GM20431 (cell line): ENCODE measurements around the gene NOXA1.
"Not testable (repeated sequence)": the region's sequence is repeated elsewhere in the genome, so short reads cannot be mapped to it uniquely, and the experiment has no call there.

Source experiments
- in situ Hi-C: fragments of 300-500 bp; cut with MseI, MboI; formaldehyde crosslinking; loops from one replicate; pipeline ENCODE4 v1.15.0; 2020; ENCODE audit warnings: low sequenced_read_pairs; ENCODE audit not compliant: unreplicated experiment

Gene NOXA1, protein sequence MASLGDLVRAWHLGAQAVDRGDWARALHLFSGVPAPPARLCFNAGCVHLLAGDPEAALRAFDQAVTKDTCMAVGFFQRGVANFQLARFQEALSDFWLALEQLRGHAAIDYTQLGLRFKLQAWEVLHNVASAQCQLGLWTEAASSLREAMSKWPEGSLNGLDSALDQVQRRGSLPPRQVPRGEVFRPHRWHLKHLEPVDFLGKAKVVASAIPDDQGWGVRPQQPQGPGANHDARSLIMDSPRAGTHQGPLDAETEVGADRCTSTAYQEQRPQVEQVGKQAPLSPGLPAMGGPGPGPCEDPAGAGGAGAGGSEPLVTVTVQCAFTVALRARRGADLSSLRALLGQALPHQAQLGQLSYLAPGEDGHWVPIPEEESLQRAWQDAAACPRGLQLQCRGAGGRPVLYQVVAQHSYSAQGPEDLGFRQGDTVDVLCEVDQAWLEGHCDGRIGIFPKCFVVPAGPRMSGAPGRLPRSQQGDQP

DNA sequence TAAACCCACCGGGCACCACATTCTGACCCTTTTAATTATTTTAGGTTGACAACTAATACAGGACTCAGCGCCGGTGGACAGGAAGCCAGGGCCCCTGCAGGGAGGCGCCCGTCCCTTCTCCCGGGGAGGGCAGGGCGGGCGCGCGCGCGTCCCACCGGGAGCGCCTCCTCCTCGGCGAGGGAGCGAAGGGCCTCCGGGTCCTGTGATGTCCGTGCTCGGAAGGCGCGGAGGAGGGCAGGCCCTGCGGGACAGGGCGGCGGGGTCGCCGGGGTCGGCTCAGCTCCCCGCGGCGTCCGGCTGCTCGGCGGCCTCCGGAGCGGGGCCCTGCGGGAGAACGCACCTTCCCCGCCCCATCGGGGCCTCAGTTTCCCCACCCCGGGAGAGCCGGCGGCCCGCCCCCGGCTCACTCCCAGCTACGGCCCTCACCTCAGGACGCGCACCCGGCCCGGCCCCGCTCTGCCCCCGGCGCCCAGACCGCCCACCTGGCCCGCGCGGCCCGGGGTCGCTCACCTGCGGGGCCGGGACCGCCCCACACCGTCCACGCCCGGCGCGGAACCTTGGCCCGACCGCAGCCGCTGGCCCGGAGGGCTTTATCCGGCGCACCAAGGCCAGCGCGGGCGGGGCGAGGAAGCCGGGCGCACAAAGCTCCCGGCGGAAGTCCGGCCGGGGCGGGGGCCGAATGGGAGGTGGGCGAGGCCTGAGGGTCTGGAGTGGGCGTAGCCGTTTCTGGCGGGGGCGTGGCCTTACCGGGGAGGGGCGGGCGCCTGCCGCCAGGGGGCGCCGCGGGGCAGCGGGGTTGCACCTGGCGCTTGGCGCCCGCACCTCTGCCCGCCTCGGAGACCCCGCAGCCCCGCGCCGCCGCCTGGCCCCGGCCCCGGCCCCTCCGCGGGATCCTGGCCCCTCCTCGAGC, at the start of gene NOXA1, which contains the start of gene EXD3:
TSS of gene NOXA1 (plus strand) at position 790 of the 910 bp plus-strand sequence. CDS start 137 bp downstream, outside the sequence.
TSS of gene EXD3 (minus strand) at position 559 of the 910 bp plus-strand sequence. CDS start 27,805 bp downstream, outside the sequence.
- in situ Hi-C loops = no loop called here

DNA sequence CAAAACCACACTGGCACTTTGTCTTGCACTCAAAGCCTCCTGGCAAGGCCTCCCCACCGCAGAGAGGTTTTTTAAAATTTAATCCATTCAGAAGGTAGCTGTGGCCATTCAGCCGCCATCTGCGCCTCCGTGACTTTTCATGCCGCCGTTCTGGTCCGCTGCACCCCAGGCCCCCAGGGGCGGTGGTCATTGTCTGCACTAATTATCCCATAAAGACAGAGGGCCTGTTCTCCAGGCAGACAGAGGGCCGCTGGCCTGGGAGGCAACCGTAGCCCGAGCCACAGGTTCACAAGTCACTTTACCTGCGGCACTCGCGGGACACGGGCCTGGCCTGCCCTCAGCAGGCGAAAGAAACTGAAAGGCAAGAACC, 49.6 kb upstream of the NOXA1 start:
- in situ Hi-C loops = no loop called here

DNA sequence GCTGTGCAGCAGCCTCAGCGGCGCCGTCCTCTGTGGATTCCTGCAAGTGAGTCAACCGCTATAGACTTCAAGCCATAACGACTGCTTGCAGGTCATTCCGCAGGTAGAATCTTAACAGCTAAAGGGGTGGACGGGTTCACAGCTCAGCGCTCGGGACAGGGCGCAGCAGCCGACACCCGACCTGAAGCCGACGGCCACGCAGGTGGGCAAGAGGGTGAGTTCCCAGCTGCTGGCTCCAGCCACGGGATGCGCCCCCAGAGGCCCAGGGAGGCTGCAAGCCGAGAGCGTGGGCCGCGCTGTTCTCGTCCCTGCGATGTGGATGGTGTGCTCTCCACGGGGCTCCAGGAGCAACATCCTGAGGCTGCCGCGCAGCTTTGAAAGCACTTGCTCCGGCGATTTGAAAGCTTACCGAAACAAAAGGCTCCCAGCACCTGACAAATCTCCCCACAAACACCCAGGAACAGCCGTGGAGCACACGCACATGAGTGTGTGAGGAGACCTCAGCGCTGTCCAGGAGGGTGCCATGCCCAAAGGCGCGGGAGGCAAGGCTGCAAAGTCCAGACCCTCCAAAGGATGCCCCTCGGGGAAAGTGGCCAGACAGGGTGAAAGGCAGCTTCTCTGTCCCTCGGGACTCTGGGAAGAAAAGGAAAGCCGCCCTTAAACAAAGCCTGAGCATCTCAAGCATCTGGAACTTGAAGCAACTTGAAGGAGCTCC, 48.9 kb upstream of the NOXA1 start:
- in situ Hi-C loops = no loop called here

DNA sequence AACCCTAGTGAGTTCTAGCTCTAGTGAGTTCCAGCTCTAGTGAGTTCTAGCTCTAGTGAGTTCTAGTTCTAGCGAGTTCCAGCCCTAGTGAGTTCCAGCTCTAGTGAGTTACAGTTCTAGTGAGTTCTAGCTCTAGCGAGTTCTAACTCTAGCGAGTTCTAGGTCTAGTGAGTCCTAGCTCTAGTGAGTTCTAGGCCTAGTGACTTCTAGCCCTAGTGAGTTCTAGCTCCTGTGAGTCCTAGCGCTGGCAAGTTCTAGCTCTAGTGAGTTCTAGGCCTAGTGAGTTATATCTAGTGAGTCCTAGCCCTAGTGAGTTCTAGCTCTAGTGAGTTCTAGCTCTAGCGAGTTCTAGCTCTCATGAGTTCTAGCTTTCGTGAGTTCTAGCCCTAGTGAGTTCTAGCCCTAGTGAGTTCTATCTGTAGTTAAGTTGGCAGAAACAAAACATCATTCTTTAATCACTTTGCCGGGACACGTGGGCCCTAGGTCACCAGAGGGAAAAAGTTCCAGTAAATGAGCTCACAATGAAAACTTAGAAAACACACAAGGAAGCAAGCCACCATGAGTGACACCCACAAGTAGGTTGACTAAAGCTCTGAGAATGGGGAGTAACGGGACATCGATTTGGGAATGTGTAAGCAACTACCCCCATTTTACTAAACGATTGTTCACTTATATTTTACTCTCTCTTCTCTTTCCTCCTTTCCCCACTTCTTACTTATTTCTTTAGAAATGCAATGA, 47.7 kb upstream of the NOXA1 start:
- in situ Hi-C loops = no loop called here

DNA sequence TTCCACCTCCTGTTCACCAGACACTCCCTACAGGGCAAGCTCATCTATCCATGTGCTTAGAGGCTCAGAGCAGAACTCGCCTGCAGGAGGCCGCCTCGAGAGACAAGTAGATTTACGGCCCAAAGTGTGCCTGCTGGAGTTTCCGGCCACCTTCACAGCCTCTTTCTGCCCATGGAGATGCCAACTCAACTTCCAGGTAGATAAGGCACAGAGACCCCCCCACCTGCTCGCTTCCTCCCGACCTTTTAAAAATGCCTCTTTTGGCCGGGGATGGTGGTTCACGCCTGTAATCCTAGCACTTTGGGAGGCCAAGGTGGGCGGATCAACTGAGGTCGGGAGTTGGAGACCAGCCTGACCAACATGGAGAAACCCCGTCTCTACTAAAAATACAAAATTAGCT, 46.8 kb upstream of the NOXA1 start:
- in situ Hi-C loops = no loop called here

DNA sequence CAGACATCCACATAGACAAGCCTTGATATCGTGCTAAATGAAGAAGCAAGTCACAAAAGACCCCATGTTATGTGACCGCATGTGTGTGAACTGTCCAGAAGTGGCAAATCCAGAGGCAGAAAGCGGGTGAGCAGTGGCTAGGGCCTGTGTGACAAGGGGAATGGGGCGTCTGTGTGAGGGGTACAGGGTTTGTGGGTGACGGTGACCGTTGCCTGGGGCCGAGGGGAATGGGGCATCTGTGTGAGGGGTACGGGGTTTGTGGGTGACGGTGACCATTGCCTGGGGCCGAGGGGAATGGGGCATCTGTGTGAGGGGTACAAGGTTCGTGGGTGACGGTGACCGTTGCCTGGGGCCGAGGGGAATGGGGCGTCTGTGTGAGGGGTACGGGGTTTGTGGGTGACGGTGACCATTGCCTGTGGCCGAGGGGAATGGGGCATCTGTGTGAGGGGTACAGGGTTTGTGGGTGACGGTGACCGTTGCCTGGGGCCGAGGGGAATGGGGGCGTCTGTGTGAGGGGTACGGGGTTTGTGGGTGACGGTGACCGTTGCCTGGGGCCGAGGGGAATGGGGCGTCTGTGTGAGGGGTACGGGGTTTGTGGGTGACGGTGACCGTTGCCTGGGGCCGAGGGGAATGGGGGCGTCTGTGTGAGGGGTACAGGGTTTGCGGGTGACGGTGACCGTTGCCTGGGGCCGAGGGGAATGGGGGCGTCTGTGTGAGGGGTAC, 44.3 kb upstream of the NOXA1 start:
- in situ Hi-C loops = not testable (repeated sequence)

DNA sequence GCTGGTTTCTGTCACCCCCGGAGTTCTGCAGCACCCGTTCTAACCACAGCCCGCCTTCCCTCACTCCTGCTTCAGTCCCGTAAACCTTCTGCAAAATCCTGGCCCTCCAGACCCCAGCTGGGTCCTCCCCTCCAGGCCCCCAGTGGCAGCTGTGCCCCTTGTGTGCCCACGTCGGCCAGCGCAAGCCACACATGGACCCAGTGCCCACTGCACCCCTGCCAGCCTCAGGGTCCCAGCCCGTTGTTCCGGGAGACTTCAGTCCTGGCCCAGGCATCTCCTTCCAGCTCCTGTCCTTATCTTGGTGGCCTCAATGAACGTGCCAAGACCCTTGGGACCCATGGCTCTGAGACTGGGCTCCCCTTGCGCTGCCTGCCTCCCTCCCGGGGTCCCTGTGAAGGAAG, 43.4 kb upstream of the NOXA1 start:
- in situ Hi-C loops = no loop called here

DNA sequence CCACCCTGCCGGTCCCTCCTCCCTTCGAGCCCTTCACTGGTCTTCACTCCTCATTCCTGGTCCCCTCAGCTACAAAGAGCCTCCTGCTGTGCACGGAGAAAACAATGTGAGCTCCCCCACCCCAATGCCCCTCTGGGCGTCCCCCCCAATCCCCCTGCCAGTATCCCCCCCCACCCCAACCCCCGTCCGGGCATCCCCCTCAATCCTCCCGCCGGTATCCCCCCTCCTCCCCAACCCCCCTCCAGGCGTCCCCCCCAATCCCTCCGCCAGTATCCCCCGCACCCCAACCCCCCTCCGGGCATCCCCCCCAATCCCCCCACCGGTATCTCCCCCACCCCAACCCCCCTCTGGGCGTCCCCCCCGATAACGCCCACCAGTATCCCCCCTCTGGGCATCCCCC, 43.0 kb upstream of the NOXA1 start:
- in situ Hi-C loops = no loop called here

GRCh38 chr9:137380606-137381005, 42.6 kb upstream of the NOXA1 start:
- in situ Hi-C loops = no loop called here

DNA sequence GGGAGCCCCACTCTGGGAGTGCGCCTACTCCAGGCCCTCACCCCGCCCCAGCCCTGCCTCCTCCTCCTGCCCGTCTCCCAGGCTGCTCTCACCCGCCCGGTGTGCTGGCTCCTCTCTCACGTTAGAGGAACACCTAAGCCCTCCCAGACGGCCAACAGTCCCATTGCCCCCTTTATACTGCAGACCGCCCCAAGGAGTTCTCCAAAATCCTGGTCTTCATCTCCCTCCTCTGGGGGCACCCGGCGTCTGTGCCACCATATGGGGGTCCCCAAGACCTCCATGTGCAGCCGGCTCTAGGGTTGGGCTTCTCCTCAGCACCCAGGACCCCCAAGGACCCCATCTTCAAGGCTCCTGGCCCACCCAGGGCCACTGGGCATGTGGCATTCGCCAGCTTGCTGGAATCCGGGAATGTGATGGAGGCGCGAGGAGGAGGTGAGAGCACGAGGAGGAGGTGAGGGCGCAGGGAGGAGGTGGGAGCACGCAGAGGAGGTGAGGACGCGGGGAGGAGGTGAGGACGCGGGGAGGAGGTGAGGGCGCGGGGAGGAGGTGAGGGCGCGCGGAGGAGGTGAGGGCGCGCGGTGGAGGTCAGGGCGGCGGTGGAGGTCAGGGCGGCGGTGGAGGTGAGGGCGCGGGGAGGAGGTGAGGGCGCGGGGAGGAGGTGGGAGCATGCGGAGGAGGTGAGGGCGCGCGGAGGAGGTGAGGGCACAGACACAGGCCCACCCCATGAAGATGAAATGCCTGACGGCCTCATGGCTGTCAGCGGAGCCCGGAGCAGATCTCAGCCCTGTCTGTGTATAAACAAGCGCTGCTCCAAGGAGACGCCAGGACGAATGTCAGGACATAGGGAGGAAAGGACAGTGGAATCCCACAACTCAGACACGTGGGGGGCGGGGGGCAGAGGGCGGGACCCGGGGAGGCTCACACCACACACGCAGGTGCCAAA, 41.4 kb upstream of the NOXA1 start:
- in situ Hi-C loops = no loop called here

- in situ Hi-C loops = no loop called here
Observed at GRCh38 chr9:137382444-137383080, 40.6 kb upstream of the NOXA1 start.

- in situ Hi-C loops = no loop called here
Observed at GRCh38 chr9:137383081-137383783, 40.0 kb upstream of the NOXA1 start.

DNA sequence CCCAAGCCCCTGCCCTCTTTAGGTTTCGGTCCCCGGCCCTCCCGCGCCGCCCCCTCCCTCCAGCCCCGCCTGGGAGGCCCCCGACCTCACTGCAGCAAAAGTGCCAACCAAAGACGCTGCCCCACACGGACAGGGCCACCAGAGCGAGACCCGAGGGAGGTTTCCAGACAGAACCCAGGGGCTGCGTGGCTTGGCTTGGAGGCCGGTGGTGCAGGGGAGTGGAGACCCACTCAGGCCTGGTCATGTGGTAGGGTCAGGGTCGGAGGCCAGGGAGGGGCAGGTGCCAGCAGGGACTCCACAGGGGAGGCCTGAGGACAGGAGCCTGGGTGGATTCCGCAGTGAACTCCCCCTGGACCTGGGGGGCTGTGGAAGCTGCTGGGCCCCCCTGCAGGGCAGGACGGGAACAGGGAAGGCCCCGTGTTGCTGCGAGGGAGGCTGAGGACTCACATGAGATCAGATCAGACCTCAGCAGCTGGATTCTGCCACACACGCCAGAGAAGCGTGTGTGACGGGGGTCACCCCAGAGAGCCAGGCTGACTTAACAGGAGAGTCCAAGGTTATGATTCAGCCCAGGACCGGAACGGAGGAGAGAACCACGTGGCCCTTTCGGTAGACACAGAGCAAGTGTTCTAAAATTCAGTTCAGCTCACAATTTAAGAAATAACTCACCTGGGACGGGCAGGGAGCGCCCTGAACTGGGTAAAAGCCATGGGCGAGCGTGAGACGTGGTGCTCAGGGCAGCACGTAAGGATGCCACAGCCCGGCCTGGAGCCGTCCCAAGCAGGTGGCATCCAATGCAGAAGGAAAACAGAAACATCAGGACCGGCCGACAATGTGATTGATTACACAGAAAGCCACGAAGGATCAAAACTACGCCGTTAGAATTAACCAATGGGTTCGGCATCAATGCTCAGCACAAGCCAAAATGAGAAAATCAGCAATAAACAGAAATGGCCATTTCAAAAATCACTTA, 39.1 kb upstream of the NOXA1 start:
- in situ Hi-C loops = no loop called here

DNA sequence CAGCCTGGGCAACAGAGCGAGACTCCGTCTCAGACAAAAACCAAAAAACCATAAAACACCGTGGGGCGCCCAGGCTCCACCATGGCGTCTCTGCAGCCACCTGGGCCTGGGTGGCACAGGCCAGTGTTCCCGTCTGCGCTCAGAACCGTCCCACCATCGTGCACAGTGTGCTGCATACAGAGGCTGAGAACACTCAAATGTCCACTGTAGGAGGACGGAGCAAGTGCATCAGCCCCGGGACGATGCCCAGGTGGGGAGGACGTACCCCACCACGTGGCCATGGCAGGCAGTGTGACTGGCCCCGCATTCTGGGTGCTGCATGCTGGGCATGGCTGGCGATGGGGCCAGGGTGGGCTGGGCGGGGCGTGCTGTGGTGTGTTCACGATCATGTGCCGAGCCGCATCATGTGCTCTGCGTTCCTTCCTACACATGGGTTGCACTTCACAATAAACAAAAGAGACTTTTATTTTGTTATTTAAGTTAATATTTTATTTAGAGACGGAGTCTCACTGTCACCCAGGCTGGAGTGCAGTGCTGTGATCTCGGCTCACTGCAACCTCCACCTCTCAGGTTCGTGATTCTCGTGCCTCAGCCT, 38.0 kb upstream of the NOXA1 start:
- in situ Hi-C loops = no loop called here

DNA sequence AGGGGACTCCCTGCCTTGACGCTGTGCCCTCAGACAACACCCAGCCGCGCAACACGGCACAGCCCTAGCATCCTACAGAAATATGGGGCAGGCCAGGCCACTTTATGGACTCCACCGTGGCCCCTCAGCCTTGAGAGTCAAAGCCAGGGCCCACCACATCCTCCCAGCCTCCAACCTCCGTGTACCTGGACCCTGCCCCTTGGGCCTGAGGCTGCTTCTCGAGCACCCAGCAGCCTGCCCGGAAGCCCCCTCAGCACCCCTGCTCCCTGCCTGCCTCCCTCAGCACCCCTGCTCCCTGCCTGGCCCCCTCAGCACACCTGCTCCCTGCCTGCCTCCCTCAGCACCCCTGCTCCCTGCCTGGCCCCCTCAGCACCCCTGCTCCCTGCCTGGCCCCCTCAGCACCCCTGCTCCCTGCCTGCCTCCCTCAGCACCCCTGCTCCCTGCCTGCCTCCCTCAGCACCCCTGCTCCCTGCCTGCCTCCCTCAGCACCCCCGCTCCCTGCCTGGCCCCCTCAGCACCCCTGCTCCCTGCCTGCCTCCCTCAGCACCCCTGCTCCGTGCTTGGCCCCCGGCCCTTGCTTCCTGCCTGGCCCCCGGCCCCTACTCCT, 36.6 kb upstream of the NOXA1 start:
- in situ Hi-C loops = not testable (repeated sequence)
